Activated CD4-positive, alpha-beta T cell treated with anti-CD3 and anti-CD28 coated beads, Interleukin-2, amount 50 U/mL, for 16 hours (primary cell): Measurements from ENCODE around the gene GTPBP6.
"Not testable (repeated sequence)": the region's sequence is repeated elsewhere in the genome, so short reads cannot be mapped to it uniquely, and the experiment has no call there.

Experiments
- DNase-seq: peaks from one replicate; pipeline ENCODE4 v3.0.0-alpha.2; 2020

The GTPBP6 gene

GRCh38 chrX:334331-334891 is 15.8 kb upstream of the GTPBP6 start:
- no peak for DNase-seq

- DNase-seq, result no peak
These were observed 15.2 kb upstream of the GTPBP6 start for GRCh38 chrX:333611-334311.

DNA sequence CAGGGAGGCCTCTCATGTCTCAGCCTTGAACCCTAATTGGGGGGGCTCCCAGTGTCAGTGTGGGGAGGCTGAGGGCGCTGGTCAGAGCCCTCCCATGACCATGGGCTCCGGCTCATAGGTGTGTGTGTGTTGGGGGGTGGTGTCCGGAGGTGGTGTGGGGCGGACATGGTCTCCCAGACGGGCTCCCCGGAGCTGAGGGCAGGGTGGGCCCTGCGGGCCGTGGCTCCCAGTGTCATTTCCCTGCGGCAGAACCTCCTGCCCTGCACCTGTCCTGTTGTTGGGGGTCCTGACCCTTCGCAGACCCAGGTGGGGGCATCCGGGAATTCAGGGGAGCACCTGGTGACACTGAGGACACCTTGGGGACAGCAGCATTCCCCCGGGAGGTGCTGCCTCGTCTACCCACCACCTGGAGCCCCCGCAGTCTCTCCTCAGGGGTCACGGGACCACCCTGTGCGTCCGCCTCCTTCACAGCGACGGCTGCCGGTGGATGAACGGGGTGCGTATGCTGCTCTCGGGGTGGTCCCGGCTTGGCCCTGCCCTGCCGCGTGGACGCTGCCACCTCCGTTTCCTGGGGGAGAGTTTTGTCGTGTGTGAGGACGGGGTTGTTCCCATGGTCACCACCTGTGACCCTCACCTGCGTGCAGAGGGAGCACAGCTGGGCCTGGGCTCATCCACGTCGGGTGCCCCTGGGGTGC is 14.5 kb upstream of the GTPBP6 start:
- no peak for DNase-seq

- no peak for DNase-seq
These were observed 13.9 kb upstream of the GTPBP6 start for GRCh38 chrX:332496-332860.

GRCh38 chrX:331825-332495 is 13.4 kb upstream of the GTPBP6 start:
- no peak for DNase-seq

DNA sequence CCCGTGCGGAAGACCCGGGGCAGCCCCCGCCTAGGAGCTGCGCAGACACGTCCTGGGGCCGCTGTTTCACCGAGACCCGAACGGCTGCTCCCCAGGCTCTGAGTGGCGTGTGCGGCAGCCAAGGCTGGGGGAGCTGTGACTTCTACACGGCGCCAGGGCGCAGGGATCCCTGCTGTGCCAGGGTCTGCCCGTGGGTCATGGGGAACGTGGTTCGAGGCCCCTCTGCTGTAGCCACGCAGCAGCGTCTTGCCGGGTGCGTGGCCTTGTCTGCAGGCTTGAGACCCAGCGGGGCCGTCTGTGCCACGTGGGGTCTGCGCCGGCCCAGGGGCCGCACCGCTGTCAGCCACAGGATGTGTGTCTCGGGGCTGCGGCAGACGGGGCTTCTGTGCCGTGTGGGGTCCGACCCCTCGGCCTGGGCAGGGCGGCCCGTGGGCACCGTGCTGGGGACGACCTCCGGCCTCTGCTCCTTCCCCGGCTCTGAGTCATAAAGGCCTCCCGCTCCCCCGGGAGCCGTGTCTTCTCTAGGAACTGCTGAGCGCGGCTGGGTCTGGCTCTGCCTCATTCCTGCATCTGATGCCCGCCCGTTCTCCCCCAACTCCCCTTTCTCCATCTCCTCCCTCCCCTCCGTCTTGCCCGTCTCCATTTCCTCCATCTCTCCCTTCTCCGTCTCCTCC is 12.7 kb upstream of the GTPBP6 start:
- no peak for DNase-seq

GRCh38 chrX:330726-331150 is 12.1 kb upstream of the GTPBP6 start:
- no peak for DNase-seq

- DNase-seq, result not testable (repeated sequence)
These were observed 11.6 kb upstream of the GTPBP6 start for GRCh38 chrX:330141-330725.

DNA sequence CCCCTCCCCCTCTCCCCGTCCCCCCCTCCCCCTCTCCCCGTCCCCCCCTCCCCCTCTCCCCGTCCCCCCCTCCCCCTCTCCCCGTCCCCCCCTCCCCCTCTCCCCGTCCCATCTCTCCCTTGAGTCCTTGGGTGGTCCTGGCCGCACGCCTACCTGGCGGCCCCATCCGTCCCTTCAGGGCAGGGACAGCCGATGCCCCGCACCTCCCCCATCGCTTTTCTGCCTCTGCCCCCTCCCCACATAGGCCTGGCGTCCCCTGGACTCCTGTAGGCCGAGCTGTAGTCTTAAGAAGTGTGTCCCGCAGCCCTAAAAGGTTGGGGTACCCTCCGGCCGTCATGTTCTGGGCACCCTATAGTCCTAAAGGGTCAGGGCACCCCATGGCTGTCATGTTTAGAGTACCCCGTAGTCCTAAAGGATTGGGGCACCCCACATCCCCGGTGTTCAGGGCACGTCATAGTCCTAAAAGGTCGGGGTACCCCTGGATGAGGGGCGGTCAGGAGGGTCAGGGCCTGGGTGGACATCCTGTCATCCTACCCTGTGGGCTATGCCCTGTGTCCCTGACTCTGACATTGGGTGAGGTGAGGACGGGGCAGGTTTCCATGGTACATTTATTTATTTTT is 10.8 kb upstream of the GTPBP6 start:
- no peak for DNase-seq

DNA sequence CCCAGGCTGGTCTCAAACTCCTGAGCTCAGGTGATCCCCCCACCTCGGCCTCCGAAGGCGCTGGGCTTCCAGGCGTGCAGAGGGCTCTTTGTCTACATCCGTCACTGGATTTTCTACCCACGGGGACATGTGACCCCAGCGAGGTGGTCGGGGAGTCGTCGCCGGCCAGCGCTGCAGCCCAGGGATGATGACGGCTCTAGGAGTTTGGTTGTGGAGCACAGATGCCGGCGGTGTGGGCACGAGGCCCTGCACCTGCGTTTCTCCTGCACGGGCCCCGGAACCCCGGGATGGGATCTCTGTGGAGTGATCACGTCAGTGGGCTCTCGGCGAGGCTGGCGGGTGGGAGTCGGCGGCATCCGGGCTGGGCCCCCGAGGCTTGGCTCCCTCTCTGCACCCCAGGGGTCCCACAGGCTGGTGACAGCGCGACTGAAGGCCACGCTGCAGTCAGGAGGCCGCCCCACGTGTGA is 9.1 kb upstream of the GTPBP6 start:
- DNase-seq, result no peak

GRCh38 chrX:324664-325063 is 6.1 kb upstream of the GTPBP6 start:
- DNase-seq, result not testable (repeated sequence)

- DNase-seq, result no peak
These were observed 5.4 kb upstream of the GTPBP6 start for GRCh38 chrX:323721-324628.

DNA sequence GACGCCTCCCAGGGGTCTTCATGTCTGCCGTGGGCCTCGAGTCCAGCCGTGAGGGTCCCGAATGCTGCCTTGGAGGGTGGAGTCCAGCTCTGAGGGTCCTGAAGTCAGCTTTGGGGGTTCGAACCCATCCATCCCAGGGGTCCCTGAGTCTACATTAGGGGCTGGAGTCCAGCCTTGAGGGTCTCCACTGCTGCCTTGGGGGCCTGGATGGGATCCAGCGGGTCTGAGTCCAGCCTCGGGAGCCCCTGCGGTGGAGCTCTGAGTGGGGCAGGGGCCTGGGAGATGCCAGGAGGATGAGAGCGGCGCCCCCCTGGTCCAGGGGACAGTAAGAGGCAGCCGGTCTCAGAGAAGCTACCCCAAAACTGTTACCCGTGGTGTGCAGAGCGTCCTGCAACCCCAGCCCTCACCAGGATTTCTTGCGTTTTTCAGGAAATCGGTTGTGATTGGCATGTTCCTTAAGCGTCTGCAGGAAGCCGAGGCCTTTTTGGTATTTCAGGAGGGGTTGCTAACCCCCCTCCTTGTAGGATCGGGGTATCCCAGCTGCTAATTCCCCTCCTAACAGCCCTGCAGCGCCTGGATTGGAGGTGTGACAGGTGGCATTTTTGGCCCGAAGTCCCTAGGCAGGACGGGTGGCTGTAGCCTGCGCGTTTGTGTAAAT is 1.7 kb upstream of the GTPBP6 start:
- DNase-seq, result no peak

DNA sequence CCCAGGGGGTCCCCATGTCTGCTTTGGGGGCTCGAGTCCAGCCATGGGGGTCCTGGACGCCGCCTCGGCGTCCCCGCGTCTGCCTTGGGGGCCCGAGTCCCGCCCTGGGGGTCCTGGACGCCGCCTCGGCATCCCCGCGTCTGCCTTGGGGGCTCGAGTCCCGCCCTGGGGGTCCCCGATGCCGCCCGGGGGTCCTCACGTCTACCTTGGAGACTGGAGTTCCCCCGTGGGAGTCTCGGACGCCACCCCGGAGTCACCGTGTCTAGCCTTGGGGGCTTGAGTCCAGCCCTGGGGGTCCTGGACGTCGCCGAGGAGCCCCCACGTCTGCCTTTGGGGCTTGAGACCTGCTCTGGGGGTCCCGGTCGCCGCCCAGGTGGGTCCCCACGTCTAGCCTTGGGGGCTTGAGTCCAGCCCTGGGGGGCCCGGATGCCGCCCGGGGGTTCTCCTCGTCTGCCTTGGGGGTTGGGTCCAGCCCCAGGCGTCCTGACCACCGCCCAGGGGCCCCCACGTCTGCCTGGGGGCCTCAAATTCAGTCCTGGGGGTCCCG is 1.1 kb upstream of the GTPBP6 start:
- no peak for DNase-seq

DNA sequence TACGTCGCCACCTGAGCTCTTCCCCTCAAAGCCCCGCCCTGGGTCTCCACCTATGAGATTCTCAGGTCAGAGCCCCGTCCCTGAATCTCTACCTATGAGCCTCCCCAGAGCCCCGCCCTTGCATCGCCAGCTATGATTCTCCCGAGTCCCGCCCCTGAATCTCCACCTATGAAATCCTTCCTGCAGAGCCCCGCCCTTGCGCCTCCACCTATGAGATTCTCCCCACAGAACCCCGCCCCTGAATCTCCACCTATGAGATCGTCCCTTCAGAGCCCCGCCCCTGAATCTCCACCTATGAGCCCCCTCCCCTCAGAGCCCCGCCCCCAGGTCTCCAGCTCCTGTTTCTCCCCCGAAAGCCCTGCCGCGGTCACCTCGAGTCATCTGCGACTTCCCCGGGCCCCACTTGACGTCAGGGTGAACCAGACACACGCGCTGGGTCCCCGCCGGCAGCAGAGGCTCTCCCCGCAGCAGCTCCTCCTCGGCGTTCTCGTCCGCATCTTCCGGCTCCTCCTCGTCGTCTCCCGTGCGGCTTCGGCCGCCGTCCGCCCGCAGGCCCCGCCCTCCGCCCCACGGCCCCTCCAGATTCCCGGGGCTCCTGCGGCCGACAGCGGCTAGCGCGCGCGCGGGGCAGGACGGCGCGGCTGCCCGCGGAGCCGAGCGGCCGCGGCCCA is 393 bp downstream of the GTPBP6 start:
- peak; percentile 98 for DNase-seq

- no peak for DNase-seq
These were observed 1.1 kb downstream of the GTPBP6 start for GRCh38 chrX:317424-318067.

DNA sequence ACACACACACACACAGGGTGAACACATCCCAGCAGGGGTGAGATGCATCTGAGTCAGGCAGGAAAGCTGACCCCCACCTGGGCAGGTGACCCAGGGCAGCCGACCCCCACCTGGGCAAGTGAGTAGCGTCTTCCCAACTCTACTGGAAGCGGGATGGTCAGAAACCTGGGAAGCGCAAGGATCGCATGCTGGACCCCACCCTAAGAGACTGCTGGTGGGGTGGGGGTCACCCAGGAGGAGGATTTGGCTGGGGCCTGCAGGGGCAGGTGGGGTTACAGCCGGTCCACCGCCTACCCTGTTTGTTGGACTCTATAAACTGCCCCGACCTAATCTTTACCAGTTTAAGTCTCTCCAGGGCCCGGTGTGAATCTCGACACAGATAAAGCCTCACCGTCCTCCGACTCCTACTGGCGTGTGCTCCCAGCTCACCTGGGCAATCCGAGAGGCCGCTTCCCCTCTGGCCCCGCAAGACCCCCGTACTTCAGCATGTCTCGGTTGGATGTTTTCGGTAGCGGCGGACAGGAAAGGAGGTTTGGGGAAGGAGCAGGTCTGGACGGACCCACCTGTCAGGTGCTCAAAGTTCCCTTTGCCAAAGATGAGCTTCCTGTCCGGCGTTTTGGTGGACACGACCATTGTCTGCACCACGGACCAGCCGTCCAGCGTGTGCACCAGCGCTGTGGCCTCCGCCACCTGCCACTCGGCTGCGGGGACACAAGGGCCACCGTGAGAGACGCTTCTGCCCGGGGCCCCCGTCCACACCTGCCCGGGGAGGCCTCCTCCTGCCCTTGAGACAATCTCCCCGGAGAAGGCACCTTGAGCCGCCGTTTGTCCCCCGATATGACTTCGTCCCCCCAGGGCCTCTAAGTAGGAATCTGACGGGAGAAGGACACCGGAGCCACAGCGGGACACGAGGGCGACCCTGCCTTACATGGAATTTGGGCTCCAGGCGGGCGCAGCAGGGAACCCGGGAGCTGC is 2.0 kb downstream of the GTPBP6 start:
- DNase-seq, result no peak
